Measurements from ENCODE around the gene TTC14.
"Not testable (repeated sequence)": the region's sequence is repeated elsewhere in the genome, so short reads cannot be mapped to it uniquely, and the experiment has no call there.

TTC14 gene, protein sequence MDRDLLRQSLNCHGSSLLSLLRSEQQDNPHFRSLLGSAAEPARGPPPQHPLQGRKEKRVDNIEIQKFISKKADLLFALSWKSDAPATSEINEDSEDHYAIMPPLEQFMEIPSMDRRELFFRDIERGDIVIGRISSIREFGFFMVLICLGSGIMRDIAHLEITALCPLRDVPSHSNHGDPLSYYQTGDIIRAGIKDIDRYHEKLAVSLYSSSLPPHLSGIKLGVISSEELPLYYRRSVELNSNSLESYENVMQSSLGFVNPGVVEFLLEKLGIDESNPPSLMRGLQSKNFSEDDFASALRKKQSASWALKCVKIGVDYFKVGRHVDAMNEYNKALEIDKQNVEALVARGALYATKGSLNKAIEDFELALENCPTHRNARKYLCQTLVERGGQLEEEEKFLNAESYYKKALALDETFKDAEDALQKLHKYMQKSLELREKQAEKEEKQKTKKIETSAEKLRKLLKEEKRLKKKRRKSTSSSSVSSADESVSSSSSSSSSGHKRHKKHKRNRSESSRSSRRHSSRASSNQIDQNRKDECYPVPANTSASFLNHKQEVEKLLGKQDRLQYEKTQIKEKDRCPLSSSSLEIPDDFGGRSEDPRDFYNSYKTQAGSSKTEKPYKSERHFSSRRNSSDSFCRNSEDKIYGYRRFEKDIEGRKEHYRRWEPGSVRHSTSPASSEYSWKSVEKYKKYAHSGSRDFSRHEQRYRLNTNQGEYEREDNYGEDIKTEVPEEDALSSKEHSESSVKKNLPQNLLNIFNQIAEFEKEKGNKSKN

DNA sequence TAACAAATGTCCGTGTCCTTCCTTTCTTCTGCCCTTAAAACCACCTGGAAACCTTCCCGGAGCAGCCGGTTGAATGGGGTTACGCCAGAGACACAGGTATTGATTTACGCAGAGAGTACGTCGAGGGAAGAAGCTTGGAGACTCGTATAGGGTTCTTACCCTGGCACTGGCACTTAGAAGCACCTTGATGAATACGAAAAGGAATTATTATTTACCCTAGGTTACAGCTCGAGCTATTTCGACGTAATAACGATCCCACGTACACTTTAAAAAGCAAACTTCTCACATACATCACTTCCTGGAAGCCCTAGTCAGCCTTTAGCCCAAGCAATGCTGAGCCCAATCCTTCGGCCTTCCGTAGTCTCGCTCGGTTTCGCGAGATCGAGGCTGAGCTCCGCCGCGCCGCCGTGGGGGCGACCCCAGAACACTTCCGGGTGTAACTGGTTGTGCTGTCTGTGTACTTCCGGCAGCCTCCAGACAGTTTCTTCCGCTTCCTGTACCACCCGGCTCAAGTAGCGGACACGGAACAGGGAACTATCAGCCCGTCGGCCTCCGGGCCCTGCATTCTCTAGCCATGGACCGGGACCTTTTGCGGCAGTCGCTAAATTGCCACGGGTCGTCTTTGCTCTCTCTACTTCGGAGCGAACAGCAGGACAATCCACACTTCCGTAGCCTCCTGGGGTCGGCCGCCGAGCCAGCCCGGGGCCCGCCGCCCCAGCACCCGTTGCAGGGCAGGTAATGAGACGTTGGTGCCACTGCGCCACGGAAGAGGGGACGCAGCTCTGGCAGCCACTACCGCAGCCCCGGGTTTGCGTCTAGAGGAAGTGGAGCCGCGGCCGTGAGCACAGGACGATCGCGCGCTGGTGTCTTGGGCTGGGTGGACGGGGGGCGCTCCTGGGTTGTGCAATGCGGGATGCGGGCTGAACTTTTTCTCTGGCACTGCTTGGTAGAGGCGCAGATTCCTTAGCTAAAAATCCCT is at the start of gene TTC14:
TSS of gene TTC14 (plus strand) at position 476 of the 979 bp plus-strand sequence. CDS start at position 575, 99 bp downstream.
- peak; percentile 78 for DNase-seq (ENCODE audit: low read depth)

DNA sequence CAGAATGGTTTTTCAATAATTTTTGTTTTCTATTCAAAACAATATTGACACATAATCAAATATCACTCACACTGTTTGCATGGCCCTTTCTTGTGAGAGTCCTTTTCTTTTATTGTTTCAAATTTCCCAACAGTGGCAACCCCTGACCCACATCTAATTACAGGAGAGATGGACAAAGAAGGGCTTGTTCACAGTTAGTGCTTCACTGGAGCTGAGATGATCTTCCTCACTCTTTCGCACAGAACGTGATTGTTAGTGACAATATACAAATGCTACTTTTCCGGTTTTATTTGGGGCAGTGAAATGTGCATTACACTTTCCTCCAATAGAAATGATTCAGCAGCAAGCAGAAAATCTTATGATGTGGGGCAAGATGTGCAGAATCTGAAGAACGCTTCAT is 38.6 kb upstream of the TTC14 start:
- DNase-seq (ENCODE audit: low read depth) = no peak

DNA sequence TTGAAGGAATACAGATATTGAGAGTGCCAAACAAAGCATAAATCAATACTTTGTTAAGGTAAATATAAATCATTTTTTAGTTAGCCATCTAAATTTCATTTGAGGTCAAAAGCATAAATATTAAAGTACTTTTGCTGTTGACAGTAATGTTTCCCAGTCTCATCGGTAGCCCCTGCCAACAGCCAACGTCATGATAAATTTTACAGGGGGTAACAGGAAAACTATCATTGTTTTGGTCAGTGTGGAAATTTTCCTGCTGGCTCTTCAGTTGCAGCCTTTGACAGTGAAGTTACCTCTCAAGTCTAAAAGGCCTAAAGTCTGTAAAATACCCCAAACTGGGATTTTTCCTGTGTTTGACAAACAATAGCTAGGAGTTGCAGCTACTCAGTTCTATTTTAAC is 37.3 kb upstream of the TTC14 start:
- no peak for DNase-seq (ENCODE audit: low read depth)

DNA sequence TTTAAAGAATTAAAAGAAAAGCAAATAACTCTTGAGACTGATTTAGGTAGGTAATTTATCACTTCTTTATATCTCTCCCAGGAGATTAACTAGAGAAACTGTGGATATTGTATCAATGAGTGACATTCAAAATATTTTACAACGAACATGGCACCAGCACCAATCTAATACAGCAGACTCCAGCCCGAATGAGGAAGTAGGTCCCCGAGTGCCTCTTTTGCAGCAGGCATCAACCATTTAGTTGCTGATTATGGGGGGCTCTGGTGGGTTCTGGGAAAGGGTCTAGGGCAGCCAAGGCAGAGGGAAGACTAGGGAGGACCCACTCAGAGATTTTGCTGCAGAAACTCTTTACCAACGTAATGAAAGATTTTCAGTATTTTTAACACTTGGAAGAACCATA is 31.7 kb upstream of the TTC14 start:
- DNase-seq (ENCODE audit: low read depth) = no peak

DNA sequence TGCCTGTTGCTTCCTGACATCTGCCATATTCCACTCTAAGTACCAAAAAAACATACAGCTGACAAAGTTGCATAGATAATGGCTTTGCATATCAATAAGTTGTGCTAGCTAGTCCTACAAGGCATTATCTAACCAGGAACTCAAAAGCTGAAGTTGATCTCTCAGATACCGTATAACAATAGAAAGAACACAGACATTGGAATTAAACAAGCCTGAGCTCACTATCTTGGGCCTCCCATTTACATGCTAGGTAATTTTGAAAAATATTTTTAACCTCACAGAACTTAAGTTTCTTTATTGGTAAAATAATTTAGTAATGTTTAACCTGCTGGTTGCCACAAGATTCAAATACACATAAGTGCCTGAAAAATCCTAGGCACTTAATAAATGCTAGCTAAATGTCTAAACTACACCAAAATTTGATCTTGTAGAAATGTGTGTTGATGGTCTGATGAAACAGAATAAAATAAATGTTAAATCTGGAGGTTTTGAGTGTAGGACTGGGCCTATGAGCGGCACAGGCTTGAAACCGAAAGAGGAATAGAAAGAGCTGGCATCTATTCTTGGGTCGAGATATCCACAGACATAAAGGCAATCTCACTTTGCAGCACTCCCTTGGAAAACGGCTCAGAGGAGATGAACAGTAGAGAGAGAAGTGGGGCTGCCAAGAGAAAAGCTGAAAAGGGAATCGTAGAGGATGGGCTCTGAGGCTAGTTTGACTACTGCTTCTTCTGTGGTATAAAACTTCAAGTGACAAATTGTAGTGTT is 29.9 kb upstream of the TTC14 start:
- DNase-seq (ENCODE audit: low read depth) = no peak

DNA sequence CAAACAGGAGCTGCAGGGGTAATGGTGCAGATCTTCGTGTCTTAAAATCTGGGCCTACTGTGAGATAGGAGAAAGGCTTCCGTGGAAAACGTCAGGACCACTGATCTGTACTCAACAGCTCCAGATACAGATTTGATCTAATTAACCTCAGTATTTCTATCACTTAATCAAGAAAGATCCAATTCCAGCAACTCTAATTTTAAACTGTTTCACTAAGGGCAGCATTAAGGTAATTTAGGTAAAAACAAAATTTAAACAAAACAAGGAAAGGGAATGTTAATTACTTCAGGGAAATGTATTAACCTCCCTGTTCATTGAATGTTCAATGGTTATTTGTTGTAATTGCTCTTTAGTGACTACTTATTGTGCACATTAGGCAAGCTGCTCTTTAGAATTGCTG is 26.4 kb upstream of the TTC14 start:
- no peak for DNase-seq (ENCODE audit: low read depth)

DNA sequence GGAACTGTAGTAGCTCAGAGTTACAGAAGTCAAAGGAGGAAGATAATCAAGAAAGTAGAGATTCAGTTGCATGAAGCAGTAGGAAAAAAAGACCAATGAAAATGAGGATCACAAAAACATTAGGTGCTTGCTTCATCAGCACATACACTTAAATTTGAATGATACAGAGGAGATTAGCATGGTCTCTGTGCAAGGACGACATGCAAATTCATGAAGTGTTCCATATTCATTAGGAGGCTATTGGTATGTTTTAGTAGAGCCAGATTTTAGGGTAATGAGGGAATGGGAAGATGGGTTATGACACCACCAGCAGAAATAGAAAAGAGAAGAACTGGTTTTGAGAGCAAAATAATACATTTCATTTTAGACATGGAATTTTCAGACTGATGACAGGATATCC is 21.0 kb upstream of the TTC14 start:
- DNase-seq (ENCODE audit: low read depth) = no peak

DNA sequence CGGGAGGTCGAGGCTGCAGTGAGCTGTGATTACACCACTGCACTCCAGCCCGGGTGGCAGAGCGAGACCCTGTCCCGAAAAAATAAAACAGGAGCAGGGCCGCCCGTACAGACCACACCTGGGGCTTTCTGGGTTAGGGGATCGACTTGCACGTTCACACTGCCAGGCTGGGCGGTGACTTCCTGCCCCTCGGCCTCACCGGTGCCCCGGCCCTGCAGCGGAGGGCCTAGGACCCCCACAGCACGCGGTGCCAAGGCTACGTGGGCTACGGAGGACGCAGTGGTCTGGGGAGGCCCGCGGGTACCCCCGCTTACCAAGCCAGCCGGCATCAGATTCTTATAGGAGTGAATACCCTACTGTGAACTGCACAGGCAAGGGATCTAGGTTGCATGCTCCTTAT is 11.6 kb upstream of the TTC14 start:
- no peak for DNase-seq (ENCODE audit: low read depth)

DNA sequence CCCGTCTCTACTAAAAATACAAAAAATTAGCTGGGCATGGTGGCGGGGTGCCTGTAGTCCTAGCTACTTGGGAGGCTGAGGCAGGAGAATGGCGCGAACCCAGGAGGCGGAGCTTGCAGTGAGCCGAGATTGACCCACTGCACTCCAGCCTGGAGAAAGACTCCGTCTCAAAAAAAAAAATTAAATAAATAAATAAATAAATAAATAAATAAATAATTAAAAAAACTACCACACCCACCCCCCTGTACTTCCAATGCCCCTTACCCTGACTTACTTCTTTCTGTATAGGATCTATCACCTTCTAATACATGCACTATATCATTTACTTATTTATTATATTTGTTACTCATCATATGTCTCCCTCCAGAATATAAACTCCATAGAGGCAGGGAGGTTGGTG is 8.3 kb upstream of the TTC14 start:
- not testable (repeated sequence) for DNase-seq (ENCODE audit: low read depth)

DNA sequence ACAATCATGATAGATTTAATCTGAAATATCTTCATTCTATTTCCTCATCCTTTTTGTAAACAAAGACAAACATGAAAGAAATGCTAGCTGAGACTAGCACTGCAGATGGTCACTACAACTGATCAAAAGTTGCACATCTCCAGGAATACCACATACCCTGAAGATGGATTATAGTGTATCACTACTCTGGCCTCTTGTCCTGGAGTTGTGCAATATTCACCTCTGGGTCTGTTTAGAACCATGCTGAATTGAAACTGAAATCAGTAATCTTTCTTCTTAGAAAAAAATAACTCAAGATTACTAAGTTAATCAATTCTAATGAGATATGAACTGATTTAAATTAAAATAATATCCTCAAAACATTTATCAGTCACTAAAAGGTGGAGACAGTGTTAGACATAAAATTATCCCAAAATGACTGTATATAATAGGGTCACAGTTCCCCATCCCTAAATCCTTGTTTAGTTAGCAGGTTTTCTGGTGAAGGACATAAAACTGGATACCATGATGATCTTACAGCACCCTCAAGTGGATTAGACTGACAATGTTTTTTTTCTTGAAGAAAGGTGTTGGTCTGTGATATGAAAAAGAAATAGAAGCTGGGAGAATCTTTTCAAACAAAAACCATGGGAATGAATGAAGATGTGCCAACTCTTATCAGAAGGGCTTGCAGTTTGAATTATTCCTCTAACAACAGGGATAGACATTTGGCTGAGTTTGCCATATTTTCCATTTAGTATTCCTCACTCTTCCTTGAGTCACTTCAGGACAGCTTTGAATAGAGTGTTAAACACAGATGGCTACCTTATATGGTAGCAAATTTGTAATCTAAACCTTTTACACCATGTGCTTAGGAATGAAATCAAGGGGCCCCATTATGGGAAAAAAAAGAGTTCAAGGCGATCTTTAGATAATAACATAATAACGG is 7.1 kb upstream of the TTC14 start:
- DNase-seq (ENCODE audit: low read depth) = no peak

DNA sequence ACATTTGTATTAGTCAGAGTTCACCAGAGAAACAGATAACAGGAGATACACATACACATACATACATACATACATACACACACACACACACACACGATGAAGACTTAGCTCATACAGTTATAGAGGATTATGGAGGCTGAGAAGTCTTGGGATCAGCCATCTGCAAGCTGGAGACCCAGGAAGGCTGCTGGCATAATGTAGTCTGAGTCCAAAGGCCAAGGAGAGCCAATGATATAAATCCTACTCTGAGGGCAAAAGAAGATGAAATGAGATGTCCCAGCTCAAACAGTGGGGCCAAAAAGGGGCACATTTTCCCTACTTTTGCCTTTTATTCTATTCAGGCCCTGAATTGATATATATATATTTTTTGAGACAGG is 6.4 kb upstream of the TTC14 start:
- no peak for DNase-seq (ENCODE audit: low read depth)

DNA sequence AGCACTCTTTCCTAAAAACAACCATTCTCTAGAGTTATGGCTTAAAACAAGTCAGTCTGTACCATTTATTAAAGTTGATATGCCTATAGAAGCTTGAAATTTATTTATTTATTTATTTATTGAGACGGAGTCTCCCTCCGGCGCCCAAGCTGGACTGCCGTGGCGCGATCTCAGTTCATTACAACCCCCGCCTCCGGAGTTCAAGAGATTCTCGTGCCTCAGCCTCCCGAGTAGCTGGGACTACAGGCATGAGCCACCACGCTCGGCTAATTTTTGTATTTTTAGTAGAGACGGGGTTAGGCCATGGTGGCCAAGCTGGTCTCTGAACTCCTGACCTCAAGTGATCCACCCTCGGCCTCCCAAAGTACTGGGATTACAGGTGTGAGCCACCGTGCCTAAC is 1.5 kb upstream of the TTC14 start:
- no peak for DNase-seq (ENCODE audit: low read depth)

DNA sequence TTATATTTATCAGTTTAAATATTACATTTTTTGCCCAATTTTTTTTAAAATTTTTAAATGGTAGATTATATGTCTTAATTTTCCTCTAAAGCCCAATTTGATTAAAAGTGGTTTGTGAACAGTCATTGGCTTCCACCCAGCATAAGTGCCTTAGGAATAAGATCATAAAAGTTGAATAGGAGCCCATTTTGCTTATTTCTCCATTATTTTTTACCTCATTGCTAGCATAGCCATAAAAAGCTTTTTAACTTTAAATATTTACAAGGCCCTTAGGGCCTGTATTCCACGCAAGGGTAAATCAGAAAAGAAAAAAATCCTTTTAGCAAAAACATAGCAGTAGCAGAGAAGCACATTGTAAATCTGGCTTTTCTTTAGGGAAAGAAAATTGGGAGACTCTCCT is 9.0 kb downstream of the TTC14 start:
- no peak for DNase-seq (ENCODE audit: low read depth)

DNA sequence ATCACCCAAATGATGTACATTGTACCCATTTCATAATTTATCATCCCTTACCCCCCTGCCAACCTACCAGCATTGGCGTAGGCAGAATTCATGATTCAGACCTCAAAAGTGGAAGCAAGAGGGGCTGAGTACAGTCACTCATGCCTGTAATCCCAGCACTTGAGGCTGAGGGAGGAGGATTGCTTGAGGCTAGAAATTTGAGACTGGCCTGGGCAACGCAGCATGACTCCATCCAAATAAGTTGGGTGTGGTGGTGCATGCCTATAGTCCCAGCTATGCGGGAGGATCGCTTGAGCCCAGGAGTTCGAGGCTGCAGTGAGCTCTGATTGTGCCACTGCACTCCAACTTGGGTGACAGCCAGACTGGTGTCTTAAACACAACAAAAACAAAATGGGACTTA is 10.4 kb downstream of the TTC14 start:
- no peak for DNase-seq (ENCODE audit: low read depth)

DNA sequence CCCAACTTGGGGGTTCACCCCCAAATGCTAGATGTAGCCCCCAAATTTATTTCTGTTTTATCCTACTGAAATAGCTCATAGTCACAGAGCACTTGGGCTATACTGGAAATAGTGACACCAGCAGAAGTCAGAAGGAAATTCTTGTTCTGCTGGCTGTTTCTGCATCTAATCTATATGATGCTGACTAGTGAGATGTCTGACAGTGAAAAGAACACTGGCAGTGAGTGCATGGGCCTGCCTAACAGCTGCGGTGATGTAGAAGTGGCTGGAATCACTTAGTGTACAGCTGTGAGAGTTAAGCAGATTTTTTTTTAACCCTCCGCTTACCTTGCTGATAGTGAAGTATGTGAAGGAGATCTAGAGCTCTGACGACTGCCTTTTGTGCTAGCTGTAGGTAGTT is 14.0 kb downstream of the TTC14 start:
- DNase-seq (ENCODE audit: low read depth) = no peak

DNA sequence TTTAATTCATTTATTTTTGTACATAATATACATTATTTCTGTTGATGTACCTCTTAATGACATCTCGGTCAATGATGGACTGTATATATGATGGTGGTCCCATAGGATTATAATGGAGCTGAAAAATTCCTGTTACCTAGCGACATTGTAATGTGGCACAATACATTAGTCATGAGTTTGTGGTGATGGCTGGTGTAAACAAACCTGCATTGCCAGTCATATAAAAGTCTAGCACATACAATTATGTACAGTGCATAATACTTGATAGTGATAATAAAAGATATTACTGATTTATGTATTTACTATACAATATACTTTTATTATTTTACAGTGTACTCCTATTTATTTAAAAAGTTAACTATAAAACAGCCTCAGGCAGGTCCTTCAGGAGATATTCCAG is 15.1 kb downstream of the TTC14 start:
- no peak for DNase-seq (ENCODE audit: low read depth)

DNA sequence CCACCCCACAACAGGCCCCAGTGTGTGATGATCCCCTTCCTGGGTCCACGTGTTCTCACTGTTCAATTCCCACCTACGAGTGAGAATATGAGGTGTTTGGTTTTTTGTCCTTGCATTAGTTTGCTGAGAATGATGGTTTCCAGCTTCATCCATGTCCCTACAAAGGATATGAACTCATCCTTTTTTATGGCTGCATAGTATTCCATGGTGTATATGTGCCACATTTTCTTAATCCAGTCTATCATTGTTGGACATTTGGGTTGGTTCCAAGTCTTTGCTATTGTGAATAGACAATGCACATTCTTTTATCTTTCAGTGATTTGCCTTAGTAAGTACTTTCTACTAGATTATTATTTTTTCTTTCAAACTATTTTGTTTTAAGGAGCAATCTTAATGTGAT is 16.6 kb downstream of the TTC14 start:
- not testable (repeated sequence) for DNase-seq (ENCODE audit: low read depth)

DNA sequence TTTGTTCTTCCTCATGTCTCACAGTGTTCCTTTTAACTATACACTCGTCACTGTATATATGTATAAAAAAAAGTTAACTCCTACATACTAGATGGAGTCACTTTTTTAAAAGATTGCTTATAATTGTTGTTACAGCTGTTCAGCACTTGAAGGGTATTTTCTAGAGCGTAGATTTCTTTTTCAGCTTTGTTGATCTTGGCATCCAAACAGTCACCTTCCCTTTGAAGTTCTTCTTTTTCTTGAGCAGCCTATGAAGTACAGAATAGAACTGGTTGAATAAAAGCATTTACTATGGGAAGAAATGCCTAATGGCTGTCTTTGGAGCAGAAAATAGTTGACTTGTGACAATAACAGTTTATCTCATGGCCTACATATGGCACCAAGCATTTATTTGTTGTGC is 17.8 kb downstream of the TTC14 start:
- no peak for DNase-seq (ENCODE audit: low read depth)

DNA sequence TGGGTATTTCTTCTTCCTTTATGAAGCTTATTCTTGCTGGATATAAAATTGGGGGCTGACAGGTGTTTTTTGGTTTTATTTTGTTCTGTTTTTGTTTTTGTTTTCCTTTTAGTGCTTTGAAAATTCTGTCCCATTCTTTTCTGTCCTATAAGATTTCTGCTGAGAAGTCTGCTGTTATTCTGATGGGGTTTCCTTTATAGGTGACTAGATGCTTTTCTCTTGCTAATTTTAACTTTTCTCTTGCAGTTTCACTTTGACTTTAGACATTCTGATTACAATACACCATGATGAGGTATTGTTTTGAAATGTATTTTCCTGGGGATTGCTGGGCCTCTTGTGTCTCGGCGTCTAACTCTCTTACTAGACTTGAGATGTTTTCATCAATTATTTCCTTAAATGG is 22.8 kb downstream of the TTC14 start:
- no peak for DNase-seq (ENCODE audit: low read depth)

DNA sequence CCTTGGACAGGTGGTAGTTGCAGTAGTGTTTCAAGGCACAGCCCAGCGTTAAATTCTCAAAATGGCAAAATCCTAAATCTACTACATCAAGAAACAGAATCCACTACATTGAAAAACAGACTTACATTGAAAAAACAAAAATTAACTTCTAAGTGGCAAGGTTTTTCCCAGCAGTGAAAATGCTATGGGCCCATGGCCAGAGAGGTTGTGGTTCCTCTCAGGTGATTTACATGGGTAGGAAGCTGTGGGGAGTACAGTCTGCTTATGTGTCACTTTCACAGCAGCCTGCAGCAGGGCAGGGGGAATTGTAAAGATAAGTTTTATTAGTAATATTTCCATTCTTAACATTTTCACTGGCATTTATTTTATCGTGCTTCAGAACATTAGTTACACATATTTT is 24.9 kb downstream of the TTC14 start:
- DNase-seq (ENCODE audit: low read depth) = no peak

DNA sequence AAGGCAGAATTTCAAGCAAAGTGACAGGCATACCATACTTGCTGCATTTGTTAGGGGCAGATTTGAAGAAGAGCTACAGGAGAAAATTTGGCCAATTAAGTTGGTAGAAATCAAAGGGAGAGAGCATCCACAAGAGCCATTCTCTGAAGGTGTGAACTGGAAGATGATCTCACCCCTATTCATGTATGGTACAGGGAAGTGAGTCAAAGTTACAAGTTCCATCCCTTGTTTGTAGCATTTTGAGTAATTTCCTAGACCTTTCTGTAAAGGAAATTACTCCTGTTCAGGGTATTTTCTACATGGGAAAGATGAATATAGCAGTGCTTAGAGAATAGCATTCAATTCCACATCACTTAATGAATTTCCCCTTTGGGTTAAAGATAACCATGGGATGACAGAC is 28.4 kb downstream of the TTC14 start:
- no peak for DNase-seq (ENCODE audit: low read depth)
